GM21619 (cell line): ENCODE data around the gene PRPH.
"Not testable (repeated sequence)": the region's sequence is repeated elsewhere in the genome, so short reads cannot be mapped to it uniquely, and the experiment has no call there.

ENCODE experiments used
- ATAC-seq: cut with Tn5 transposase; IDR thresholded peaks from one replicate; pipeline ENCODE4 v1.9.1; 2021; ENCODE audit not compliant: unreplicated experiment

PRPH gene

DNA sequence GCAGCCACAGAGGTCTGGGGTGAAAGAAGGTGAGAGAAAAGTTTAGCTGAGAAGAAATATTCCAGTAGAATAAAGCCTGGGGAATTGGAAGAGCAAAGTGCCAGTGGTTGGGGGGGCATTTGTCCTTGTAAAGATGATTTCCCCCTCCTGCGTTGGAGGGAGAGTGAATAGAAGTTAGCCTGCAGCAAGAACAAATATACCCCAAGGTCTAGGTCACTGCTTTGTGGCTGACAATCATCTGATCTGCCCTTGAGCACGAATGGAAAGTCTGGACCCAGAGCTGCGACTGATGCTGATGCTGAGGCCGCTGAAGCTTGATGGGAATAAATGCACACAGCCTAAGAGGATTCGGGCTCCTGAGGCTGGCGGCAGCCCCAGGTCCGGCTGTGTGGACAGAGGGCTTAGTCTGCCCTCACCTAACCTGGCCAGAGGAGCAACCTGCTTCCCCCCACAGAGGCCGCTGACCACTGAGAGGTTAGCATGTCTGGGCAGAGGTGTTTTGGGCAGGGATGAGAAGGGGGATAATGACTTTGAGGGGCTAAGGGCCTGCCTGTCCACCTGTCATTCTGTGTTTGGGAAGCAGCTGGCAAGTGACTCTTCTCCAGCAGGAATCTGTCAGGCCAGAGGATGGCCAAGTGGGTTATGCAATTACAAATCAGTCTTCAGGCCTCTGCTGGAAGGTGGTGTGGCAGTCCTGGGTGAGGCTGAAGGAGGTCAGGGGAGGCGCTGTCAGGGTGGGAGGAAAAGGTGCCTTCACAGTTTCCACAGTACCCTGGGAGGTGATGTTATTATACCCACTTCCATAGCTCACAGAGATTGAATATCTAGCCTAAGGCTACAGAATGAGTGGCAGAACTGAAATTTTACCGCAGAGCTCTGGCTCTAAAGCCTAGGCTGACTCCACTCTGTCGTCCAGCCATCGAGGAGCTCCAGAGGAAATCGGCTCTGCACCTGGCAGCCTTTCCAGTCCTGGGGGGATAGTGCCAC is 18.4 kb upstream of the PRPH start:
- ATAC-seq, result no peak

DNA sequence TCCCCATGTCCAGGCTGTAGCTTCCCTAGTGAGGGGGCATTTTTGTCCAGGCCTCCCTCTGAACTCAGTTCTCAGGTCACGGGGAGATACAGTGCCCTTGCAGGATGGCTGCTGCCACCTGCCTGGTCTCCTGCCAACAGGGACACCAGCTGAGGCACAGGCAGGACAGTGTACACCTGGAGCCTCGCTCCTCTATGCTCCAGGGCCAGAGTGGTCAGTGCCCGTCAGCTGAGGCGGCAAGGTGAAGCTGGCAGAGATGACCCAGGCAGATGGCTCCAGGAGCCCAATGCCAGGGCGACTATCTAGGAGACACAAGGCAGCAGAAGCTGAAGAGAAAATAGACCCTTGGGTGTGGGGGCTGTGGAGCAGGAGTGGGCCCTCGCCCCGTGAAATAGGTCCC is 17.5 kb upstream of the PRPH start:
- ATAC-seq, result no peak

DNA sequence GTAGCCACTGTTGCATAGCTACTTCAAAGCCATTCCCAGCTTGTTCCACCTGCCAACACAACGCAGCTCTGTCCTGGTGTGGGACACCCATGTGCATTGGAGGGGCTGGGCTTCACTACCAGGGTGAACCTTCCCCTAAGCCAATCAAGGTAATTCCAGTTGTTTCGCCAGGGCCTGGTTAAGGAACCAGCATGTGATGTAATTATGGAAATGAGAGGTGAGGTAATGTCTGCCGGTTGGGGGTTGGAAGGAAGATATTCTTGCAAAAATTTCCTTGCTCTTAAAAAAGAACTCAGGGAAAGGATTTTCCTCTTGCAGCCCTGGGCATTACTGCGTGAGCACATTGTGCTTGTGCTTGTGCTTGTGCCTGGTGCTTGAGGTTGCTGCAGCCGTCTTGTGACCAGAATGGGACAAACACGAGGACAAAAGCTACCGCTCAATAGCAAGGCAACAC is 15.2 kb upstream of the PRPH start:
- no peak for ATAC-seq

DNA sequence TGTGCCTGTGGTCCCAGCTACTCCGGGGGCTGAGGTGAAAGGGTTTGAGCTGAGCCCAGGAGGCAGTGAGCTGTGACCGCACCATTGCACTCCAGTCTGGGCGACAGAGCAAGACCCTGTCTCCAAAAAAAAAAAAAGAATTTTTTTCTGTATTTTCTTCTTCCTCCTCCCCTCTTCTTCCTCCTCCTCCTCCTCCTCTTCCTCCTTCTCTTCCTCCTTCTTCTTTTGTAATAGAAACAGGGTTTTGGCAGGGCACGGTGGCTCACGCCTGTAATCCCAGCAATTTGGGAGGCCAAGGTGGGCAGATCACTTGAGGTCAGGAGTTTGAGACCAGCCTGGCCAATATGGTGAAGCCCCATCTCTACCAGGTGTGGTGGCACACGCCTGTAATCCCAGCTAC is 14.4 kb upstream of the PRPH start:
- not testable (repeated sequence) for ATAC-seq

DNA sequence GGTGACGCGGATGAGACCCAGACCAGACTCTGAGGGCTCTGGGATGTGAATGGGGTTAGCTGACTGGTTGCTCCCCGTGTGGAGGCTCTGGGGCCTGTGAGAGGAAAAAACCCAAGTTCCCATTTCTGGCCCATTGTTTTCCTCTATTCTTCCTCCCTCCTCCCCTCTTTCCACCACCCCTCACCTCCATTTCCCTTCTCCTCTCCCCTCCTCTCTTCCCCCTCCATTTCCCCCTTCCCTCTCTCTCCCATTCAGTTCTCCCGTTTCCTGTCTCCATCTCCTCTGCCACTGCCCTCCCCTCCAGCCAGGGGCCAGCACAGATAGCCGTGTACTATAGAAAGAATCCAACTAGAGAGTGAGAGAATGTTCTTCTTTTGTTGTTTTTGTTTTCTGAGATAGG is 12.6 kb upstream of the PRPH start:
- ATAC-seq, result no peak

DNA sequence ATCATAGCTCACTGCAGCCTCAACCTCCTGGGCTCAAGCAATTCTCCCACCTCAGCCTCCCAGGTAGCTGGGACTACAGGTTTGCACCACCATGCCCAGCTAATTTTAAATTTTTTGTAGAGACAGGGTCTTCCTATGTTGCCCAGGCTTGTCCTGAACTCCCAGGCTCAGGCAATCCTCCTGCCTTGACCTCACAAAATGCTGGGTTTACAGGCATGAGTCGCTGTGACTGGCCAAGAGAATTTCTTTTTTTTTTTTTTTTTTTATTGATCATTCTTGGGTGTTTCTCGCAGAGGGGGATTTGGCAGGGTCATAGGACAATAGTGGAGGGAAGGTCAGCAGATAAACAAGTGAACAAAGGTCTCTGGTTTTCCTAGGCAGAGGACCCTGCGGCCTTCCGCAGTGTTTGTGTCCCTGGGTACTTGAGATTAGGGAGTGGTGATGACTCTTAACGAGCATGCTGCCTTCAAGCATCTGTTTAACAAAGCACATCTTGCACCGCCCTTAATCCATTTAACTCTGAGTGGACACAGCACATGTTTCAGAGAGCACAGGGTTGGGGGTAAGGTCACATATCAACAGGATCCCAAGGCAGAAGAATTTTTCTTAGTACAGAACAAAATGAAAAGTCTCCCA is 12.1 kb upstream of the PRPH start:
- ATAC-seq, result not testable (repeated sequence)

DNA sequence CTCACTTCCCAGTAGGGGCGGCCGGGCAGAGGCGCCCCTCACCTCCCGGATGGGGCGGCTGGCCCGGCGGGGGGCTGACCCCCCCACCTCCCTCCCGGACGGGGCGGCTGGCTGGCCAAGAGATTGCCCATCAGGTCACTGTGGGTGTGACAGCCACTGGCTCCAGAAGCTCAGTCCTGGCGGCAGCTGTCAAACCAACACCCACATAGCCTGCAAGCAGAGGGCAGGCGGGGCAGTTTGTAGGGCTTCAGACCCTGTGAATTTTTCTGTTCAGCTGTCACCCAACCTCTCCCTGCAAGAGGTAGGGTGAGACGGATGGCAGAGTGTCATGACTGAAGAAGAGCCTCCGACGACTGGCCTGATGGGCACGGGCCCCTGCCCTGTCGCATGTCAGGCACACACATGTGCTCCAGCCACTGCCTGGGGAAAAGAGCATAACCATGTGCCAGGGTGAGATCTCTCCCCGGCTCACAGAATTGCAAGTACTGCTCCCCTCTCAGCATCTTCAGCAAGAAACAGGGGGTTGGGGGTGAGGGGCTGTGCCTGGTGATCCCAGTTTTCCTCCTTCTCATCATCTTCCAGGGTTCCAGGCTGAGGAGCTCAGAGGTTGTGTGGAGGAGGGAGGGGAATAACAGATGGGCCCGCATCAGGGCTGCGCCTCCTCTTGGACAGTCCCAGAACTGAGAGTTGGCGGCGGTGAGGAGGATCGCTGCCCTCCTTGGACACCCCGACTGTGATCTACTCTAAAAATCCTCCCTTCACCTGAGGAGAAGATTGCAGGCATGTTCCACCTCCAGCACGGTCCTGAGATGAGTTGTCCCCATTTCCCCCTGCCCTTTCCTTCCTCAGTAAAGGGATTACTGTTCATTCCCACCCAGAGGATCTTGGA is 11.2 kb upstream of the PRPH start:
- no peak for ATAC-seq

DNA sequence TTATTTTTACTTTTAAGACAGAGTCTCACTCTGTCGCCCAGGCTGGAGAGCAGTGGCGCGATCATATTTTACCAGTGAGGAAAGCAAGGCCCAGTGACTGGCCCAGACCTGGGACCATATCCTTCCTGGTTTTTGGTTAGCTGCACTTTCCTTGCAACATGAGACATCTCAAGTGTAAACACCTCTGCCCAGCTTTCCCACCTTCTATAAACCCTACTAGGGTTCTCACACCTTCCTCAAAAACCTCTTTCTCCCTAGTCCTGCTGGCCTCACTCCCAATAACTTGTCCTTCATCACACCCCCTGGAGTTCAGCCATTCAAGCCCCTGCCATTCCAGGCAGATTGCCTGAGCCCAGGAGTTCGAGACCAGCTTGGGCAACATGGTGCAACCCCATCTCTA is 10.3 kb upstream of the PRPH start:
- no peak for ATAC-seq

DNA sequence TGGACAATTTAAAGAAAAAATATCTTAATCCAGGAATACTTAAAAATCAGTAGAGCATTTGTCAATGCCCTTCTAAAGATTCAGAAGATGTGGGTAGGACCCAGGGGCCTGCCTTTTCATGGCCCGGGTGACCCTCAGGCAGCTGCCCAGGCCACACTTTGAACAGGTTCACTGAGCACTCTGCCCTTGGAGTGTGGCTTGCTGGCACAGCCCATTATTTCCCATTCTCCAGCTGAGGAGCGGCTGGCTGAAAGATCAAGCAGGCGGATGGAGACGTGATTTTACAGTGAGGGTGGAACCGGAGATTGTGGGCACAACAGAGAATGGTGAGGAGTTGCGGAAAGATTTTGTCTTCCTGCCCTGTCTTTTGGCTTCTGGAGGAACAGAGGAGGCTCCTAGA is 7.1 kb upstream of the PRPH start:
- no peak for ATAC-seq

DNA sequence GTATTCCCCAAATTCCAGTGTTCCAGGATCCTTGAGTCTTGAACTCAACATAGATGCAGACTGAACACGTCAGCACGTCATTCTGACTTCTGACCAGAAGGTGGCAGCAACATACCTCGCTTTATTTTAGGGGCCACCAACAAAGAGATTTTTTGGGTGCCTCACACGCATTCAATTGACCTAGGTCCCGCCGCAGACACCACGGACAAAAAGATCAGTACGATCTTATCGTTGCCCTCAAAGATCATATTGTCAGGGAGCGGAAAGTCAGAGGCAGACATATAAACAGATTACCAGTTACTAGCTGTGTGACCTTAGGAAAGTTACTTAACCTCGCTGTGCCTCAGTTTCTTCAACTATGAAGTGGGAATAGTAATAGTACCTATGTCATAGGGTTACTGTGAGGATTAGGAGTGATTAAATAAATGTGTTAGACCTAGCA is 6.5 kb upstream of the PRPH start:
- ATAC-seq, result no peak

DNA sequence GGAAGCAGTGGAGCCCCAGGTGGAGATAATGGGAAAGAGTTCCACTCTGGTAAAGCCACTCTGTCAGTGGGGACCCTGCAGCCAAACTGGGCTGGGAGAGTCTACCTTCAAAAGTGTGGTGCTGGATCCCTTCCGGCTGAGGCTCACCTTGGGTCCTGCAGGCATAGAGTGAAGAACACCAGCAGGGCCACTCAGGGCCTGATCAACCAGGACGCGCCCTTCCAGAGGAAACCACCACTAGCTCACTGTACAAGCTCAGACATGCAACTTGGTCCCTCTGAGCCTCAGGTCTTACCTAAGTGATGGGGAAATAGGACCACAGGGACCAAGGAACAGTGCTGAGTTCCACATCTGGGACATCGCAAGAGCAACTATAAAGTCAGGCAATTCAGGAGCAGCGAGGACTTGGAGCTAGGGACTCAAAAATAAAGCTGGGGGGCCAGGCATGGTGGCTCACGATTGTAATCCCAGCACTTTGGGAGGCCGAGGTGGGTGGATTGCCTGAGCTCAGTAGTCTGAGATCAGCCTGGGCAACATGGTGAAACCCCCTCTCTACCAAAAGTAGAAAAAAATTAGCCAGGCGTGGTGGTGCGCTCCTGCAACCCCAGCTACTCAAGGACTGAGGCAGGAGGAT is 5.9 kb upstream of the PRPH start:
- ATAC-seq, result no peak

DNA sequence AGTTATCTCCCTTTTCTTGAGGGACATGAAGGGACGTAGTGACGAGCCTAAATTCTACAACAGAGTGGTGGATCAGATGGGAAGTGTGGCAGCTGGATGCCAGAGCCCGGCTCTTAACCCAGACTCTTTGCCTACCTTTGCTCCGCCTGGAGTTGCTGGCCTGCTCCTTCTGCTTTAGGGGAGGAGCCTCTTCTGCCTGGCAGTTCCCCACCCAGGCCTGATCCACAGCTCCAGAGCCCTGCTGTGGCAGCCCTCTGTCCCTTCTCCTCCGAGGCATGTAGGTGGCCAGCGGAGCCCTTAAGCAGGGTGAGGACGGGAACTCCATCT is 2.3 kb upstream of the PRPH start:
- no peak for ATAC-seq

DNA sequence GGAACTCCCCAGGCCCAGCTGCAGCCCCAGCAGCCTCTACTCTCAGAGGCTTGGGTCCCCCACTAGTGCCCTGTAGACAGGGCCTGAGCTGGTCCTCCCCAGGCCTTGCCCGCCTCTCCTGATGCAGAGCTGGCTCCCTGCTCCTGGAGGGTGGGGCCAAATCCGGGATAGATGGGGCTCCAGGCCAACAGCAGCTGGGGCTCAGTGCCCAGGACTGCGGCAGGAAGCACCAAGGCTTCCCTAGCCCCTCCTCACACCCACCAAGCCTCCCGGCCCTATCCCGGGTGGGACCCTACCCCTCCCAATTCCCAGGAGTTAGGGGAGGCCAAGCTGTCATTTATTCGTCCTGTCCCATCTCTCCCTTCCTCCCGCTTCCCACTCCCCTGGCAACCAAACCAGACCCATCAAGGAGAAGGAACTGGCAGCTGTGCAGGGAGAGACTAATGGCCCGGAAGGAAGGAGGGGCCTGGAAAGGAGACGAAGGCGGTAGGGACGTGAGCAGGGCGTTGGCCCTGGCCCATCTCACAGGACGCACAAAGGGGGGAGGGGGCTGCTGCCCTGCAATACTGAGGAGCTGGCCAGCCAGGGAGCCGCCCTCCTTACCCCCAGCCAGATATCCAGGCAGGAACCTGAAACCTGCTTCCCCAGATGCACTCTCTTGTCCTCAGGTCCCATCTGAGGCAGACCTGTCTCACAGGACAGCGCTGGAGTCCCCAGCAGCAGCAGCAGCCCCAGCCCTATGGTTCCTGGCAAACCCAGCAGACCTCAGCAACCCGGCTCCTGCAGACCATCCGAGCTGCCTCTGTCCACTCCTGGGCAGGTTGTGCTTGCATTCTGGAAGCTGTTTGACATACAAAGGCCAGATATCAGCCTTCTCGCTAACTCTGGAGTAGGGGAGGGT is 1.6 kb upstream of the PRPH start:
- no peak for ATAC-seq

DNA sequence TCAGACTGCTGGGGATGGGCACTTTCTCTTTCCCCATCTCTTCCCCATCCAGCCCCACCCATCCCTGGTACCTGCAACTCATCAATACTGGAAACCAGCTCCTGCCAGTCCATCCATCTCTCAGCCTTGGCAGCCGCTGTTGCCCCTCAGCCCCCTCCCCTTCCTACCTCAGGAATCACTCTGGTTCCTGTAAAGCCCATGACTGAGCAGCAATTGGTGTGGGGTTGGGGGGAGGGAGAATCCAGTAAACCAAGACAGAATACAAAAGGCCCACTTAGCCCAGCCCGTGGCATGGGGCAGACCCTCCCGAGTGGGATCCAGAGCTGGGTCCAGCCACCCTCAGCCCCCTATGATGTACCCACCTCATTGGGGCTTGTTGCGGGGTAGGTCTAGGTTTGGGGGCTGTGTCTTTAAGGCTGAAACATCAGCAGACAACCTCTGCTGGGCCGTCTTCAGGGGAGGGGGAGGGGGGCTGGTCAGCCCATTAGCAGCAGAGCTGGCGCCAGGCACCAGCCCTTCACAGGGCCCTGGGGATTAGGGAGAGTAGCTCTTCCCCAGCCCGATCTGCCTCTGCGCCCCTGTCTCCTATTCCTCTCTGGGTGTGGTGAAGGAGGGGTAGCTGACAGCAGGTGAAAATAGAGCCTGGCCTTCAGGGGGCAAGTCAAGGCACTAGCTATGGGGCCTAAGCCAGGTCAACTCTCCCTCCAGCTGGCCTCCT is 702 bp upstream of the PRPH start:
- no peak for ATAC-seq

DNA sequence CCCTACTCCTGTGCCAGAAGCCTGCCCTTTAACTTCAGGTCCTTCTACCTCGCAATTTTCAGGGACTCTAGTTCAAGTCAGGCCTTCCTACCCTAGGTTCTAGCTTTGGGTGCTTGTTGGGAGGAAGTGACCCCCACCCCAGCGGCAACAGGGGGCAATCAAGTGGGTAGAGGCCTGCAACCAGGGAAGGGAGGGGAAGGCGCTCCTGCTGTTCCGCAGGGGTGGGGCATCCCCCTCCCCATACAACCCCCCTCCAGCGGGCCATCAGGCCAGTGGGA is 204 bp upstream of the PRPH start:
- ATAC-seq, result no peak

DNA sequence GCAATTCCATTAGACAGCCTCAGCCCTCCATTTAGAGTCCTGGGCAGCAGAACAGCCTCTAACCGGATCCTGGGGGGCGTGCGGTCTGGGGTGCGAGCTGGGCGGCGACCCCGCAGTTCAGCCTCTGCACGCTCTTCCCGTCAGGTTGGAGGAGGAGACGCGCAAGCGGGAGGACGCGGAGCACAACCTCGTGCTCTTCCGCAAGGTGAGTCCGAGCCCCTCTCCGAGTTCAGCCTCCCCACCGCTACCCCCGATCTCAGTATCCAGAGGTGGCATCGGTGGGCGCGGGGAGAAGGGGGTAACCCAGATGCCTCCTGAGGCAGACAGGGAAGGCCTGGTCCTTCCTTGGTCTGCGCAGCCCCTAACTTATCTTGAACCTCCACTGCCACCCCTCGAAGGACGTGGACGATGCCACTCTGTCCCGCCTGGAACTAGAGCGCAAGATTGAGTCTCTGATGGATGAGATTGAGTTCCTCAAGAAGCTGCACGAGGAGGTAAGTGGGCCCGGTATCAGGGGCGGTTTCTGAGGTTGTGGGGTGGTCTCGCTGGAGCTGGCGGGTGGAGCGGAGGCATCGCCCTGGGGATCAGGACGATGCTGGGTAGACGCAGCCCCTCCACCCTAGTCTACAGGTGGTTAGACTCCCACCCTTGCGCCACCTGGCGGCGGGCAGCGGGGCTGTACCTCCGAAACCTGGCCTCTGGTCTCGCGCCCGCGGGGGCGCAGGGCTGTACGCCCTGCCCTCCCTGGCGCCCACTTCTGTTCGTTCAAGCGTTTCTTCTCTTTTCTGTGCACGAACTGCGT is 1.3 kb downstream of the PRPH start:
- ATAC-seq, result no peak

DNA sequence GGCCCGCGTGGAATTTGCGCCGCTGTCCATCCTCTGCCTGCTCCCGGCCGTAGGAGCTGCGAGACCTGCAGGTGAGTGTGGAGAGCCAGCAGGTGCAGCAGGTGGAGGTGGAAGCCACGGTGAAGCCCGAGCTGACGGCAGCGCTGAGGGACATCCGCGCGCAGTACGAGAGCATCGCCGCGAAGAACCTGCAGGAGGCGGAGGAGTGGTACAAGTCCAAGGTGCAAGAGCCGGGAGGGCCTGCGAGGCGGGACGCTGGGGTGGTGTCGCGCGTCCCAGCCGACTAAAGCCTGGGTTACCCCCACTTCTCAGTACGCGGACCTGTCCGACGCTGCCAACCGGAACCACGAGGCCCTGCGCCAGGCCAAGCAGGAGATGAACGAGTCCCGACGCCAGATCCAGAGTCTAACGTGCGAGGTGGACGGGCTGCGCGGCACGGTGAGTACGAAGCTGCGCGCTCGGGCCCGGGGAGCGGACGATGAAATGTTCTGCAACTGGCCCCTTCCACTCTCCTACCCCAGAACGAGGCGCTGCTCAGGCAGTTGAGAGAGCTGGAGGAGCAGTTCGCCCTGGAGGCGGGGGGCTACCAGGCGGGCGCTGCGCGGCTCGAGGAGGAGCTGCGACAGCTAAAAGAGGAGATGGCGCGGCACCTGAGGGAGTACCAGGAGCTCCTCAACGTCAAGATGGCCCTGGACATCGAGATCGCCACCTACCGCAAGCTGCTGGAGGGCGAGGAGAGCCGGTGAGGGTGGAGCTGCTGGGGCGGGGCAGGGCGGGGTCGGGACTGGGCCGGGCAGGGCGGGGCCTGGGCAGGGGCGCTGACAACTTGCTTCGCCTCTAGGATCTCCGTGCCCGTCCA is 2.1 kb downstream of the PRPH start:
- ATAC-seq, result no peak

DNA sequence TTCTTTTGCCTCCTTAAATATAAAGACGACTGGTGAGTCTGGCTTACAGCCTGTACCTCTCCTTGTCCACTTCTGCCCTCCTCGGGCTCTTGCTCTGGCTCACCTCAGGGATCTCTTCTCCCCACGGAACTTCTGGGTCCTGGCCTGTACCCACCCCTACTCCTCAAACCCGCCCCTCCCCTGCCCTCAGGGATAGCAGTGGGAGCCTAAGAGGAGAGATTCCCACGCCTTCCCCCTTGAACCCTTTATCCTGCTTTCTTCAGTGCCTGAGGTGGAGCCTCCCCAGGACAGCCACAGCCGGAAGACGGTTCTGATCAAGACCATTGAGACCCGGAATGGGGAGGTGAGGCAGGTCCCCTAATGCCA is 2.7 kb downstream of the PRPH start:
- ATAC-seq, result no peak
